HepG2 (cell line): ENCODE measurements around the gene TFB1M. TPM values are rescaled to one million over a fixed set of nuclear protein-coding genes. Genes with fewer than 3 reads are reported as not detected.

ENCODE experiments used
- ARID5B ChIP-seq: IDR thresholded peaks from 2 replicates; pipeline ENCODE4 v1.4.0; 2020; ENCODE audit warnings: mild to moderate bottlenecking, missing genetic modification reagents
- ATF1 ChIP-seq: IDR thresholded peaks from 2 replicates; pipeline ENCODE4 v1.6.1; 2016; ENCODE audit warnings: mild to moderate bottlenecking, control low read depth
- ELK4 ChIP-seq: sonication (generic); formaldehyde crosslinking; IDR thresholded peaks from 2 replicates; pipeline ENCODE4 v1.9.0; 2021; ENCODE audit warnings: missing genetic modification reagents, borderline replicate concordance
- HOXA9 ChIP-seq: sonication (generic); formaldehyde crosslinking; IDR thresholded peaks from 2 replicates; pipeline ENCODE4 v1.8.1; 2022; ENCODE audit warnings: missing genetic modification reagents, mild to moderate bottlenecking, moderate library complexity, borderline replicate concordance
- MYPOP ChIP-seq: sonication (generic); formaldehyde crosslinking; IDR thresholded peaks from 2 replicates; pipeline ENCODE4 v1.8.1; 2023; ENCODE audit warnings: mild to moderate bottlenecking, moderate library complexity, missing genetic modification reagents
- NBN ChIP-seq: fragments of 450-650 bp; conservative IDR thresholded peaks from 2 replicates; pipeline ENCODE4 v1.6.1; 2017
- NKX3-1 ChIP-seq: sonication (generic); formaldehyde crosslinking; IDR thresholded peaks from 2 replicates; pipeline ENCODE4 v1.5.0; 2020; ENCODE audit warnings: missing genetic modification reagents
- PPARG ChIP-seq: conservative IDR thresholded peaks from 2 replicates; pipeline ENCODE4 v1.6.1; 2016; ENCODE audit warnings: missing biosample characterization, missing genetic modification reagents
- RAD21 ChIP-seq: fragments of 450-650 bp; formaldehyde crosslinking; IDR thresholded peaks from 2 replicates; pipeline ENCODE4 v1.5.0; 2020; ENCODE audit warnings: mild to moderate bottlenecking
- RBM39 ChIP-seq: fragments of 200-400 bp; formaldehyde crosslinking; IDR thresholded peaks from one replicate; pipeline ENCODE4 v1.6.1; 2018; ENCODE audit warnings: antibody characterized with exemption, mild to moderate bottlenecking, low read depth, low read length; ENCODE audit not compliant: poor library complexity, severe bottlenecking
- SNAI1 ChIP-seq: sonication (generic); formaldehyde crosslinking; IDR thresholded peaks from 2 replicates; pipeline ENCODE4 v1.5.0; 2020; ENCODE audit warnings: mild to moderate bottlenecking, missing genetic modification reagents, borderline replicate concordance
- ZBTB7B ChIP-seq: sonication (generic); formaldehyde crosslinking; IDR thresholded peaks from 2 replicates; pipeline ENCODE4 v1.4.0; 2020; ENCODE audit warnings: missing genetic modification reagents
- ZKSCAN5 ChIP-seq: sonication (generic); formaldehyde crosslinking; IDR thresholded peaks from 2 replicates; pipeline ENCODE4 v1.5.1; 2020; ENCODE audit warnings: mild to moderate bottlenecking, missing genetic modification reagents
- ZMYM4 ChIP-seq: sonication (generic); formaldehyde crosslinking; IDR thresholded peaks from 2 replicates; pipeline ENCODE4 v1.8.1; 2023; ENCODE audit warnings: mild to moderate bottlenecking, missing genetic modification reagents
- ZNF235 ChIP-seq: sonication (generic); formaldehyde crosslinking; IDR thresholded peaks from 2 replicates; pipeline ENCODE4 v1.8.1; 2023; ENCODE audit warnings: mild to moderate bottlenecking, missing genetic modification reagents, borderline replicate concordance
- ZNF501 ChIP-seq: sonication (generic); formaldehyde crosslinking; IDR thresholded peaks from 2 replicates; pipeline ENCODE4 v1.5.1; 2020; ENCODE audit warnings: mild to moderate bottlenecking, moderate library complexity, missing genetic modification reagents
- ZNF580 ChIP-seq: IDR thresholded peaks from 2 replicates; pipeline ENCODE4 v1.6.1; 2016; ENCODE audit warnings: low read depth, borderline replicate concordance
- ZNF766 ChIP-seq: sonication (generic); formaldehyde crosslinking; IDR thresholded peaks from 2 replicates; pipeline ENCODE4 v1.5.0; 2020; ENCODE audit warnings: missing genetic modification reagents, borderline replicate concordance
- ZNF878 ChIP-seq: sonication (generic); formaldehyde crosslinking; IDR thresholded peaks from 2 replicates; pipeline ENCODE4 v1.8.1; 2023; ENCODE audit warnings: mild to moderate bottlenecking, missing genetic modification reagents, moderate library complexity
- polyA plus RNA-seq, 8 experiments: library from polyadenylated mRNA; depleted of rRNA in 3 of 8; stranded (reverse) in 7 of 8; unstranded in 1 of 8; fragments of >200 nt; fragmentation: Illumina TruSeq in 4 of 8; extraction: Trizol in 4 of 8; gene quantifications; 2 replicates each; pipeline versions ENCODE4 v1.2.1 to v1.2.3, GENCODE V29; 2011 to 2016; ENCODE audit warnings: low read depth in 4 of 8, missing spikeins in 1 of 8, mixed read lengths in 1 of 8; ENCODE audit not compliant: insufficient read depth in 1 of 8
- total RNA-seq, 5 experiments: library from RNA; depleted of rRNA; stranded (reverse); fragments of >200 nt; fragmentation: Illumina TruSeq; extraction: Trizol; gene quantifications; 2 replicates each; pipeline ENCODE4 v1.2.3, GENCODE V29; 2016; ENCODE audit warnings: low read depth in 1 of 5

TFB1M gene
- total and polyA plus RNA-seq, 2 of the 13 experiments (the other 11 are each of a cell fraction or from before 2014, with no cell fraction given): 91.4 to 122 TPM

GRCh38 chr6:155327326-155328073, 13.2 kb upstream of the TFB1M start (continued):
- TF ChIP-seq ZNF766 (no peak), ATF1 (no peak), ELK4 (no peak), MYPOP (no peak; the same call in 1 of the 2 replicates), PPARG (peak; percentile 20; the same call in 1 of the 2 replicates), ZNF878 (CRISPR knock-in tag) (no peak), ZNF235 (CRISPR knock-in tag) (no peak), NKX3-1 (CRISPR knock-in tag) (peak; percentile 62), RAD21 (CRISPR knock-in tag) (peak; percentile 88), ZMYM4 (CRISPR knock-in tag) (no peak; the same call in 1 of the 2 replicates), RBM39 (no peak), NBN (no peak), ZNF501 (no peak), HOXA9 (no peak), ZBTB7B (CRISPR knock-in tag) (no peak), SNAI1 (CRISPR knock-in tag) (no peak; the same call in 1 of the 2 replicates), ZKSCAN5 (CRISPR knock-in tag) (no peak), ZNF580 (peak; percentile 44; the same call in 1 of the 2 replicates), ARID5B (CRISPR knock-in tag) (peak; percentile 40; the same call in 1 of the 2 replicates)
